GM23338 (cell line): ENCODE measurements around the gene SAP130. TPM values are rescaled to one million over a fixed set of nuclear protein-coding genes. Genes with fewer than 3 reads are reported as not detected.

Experiments used
- ATAC-seq: fragments of 200-7000 bp; cut with Tn5 transposase; 3 replicates; pipeline ENCODE4 v1.9.1; 2020
- DNase-seq: peaks from one replicate; pipeline ENCODE4 v3.0.0-alpha.2; 2015; ENCODE audit warnings: low spot score
- H2AFZ ChIP-seq: fragments of 200-600 bp; sonication (generic); 2 replicates; pipeline ENCODE4 v1.8.0; 2016; ENCODE audit warnings: antibody characterized with exemption, mild to moderate bottlenecking, moderate library complexity
- H3F3A ChIP-seq: fragments of 200-600 bp; sonication (generic); replicated peaks from 2 replicates; pipeline ENCODE4 v1.8.0; 2017; ENCODE audit warnings: antibody characterized with exemption, mixed run types, low read depth
- H3K27ac ChIP-seq: fragments of 200-600 bp; sonication (generic); 2 replicates; pipeline ENCODE4 v1.6.1; 2016; ENCODE audit warnings: low read depth
- H3K27me3 ChIP-seq: fragments of 200-600 bp; sonication (generic); 2 replicates; pipeline ENCODE4 v1.8.0; 2016; ENCODE audit warnings: mild to moderate bottlenecking, mixed run types, moderate library complexity; ENCODE audit not compliant: insufficient read depth
- H3K36me3 ChIP-seq: fragments of 200-600 bp; sonication (generic); 2 replicates; pipeline ENCODE4 v1.8.0; 2016; ENCODE audit warnings: mild to moderate bottlenecking; ENCODE audit not compliant: insufficient read depth
- H3K4me1 ChIP-seq: fragments of 200-600 bp; sonication (generic); 2 replicates; pipeline ENCODE4 v1.8.0; 2016; ENCODE audit warnings: mild to moderate bottlenecking, moderate library complexity; ENCODE audit not compliant: insufficient read depth
- H3K4me2 ChIP-seq: fragments of 200-600 bp; sonication (generic); 2 replicates; pipeline ENCODE4 v1.7.1; 2017; ENCODE audit warnings: mixed run types
- H3K4me3 ChIP-seq: fragments of 200-600 bp; sonication (generic); 2 replicates; pipeline ENCODE4 v1.6.1; 2016; ENCODE audit warnings: mixed run types
- H3K79me2 ChIP-seq: fragments of 200-600 bp; sonication (generic); replicated peaks from 2 replicates; pipeline ENCODE4 v1.8.0; 2017; ENCODE audit warnings: mild to moderate bottlenecking; ENCODE audit not compliant: insufficient read depth
- H3K9me2 ChIP-seq: fragments of 200-600 bp; sonication (generic); 2 replicates; pipeline ENCODE4 v1.8.0; 2017; ENCODE audit not compliant: insufficient read depth
- H4K20me1 ChIP-seq: fragments of 200-600 bp; sonication (generic); replicated peaks from 2 replicates; pipeline ENCODE4 v1.8.0; 2017; ENCODE audit warnings: mild to moderate bottlenecking; ENCODE audit not compliant: insufficient read depth
- H3K27ac Mint-ChIP-seq: 2 replicates; pipeline ENCODE4 v1.8.0; 2020; ENCODE audit warnings: inconsistent platforms, mild to moderate bottlenecking, moderate library complexity, mixed read lengths
- H3K27me3 Mint-ChIP-seq: 3 replicates; pipeline ENCODE4 v1.8.0; 2022; ENCODE audit warnings: low read depth, mild to moderate bottlenecking, moderate library complexity, mixed read lengths, inconsistent platforms; ENCODE audit not compliant: insufficient read depth, poor library complexity
- H3K36me3 Mint-ChIP-seq: 3 replicates; pipeline ENCODE4 v1.8.0; 2021; ENCODE audit warnings: low read depth, mild to moderate bottlenecking, inconsistent platforms, moderate library complexity, mixed read lengths
- H3K4me1 Mint-ChIP-seq: 3 replicates; pipeline ENCODE4 v1.8.0; 2020; ENCODE audit warnings: mild to moderate bottlenecking, inconsistent platforms, mixed read lengths
- H3K4me3 Mint-ChIP-seq: 3 replicates; pipeline ENCODE4 v1.8.0; 2021; ENCODE audit warnings: moderate library complexity, mild to moderate bottlenecking, inconsistent platforms, mixed read lengths
- H3K9me3 Mint-ChIP-seq: 3 replicates; pipeline ENCODE4 v1.8.0; 2020; ENCODE audit warnings: moderate library complexity, mild to moderate bottlenecking, inconsistent platforms, mixed read lengths
- CREB1 ChIP-seq: fragments of 250-450 bp; sonication (Bioruptor Pico); IDR thresholded peaks from 2 replicates; pipeline ENCODE4 v1.5.0; 2020; ENCODE audit warnings: low read depth, mild to moderate bottlenecking, moderate library complexity
- EZH2 ChIP-seq: fragments of 200-600 bp; sonication (generic); IDR thresholded peaks from one replicate; pipeline ENCODE4 v1.8.0; 2017; ENCODE audit warnings: antibody characterized with exemption, mild to moderate bottlenecking, low read depth; ENCODE audit not compliant: unreplicated experiment
- EZH2phosphoT487 ChIP-seq: fragments of 200-600 bp; sonication (generic); IDR thresholded peaks from one replicate; pipeline ENCODE4 v1.8.1; 2018; ENCODE audit warnings: antibody characterized with exemption; ENCODE audit not compliant: unreplicated experiment
- JUNB ChIP-seq: IDR thresholded peaks from one replicate; pipeline ENCODE4 v1.6.1; 2016; ENCODE audit warnings: antibody characterized with exemption; ENCODE audit not compliant: unreplicated experiment
- NANOG ChIP-seq: IDR thresholded peaks from 2 replicates; pipeline ENCODE4 v1.6.1; 2016; ENCODE audit warnings: antibody characterized with exemption, borderline replicate concordance
- POLR2AphosphoS5 ChIP-seq: IDR thresholded peaks from 2 replicates; pipeline ENCODE4 v1.6.1; 2016; ENCODE audit warnings: antibody characterized with exemption, low read depth
- STAT1 ChIP-seq: IDR thresholded peaks from one replicate; pipeline ENCODE4 v1.6.1; 2016; ENCODE audit warnings: antibody characterized with exemption; ENCODE audit not compliant: unreplicated experiment
- ZNF114 ChIP-seq: fragments of 250-450 bp; sonication (Bioruptor Pico); IDR thresholded peaks from 2 replicates; pipeline ENCODE4 v1.5.0; 2020; ENCODE audit warnings: mild to moderate bottlenecking, moderate library complexity
- ZNF331 ChIP-seq: fragments of 250-450 bp; sonication (Bioruptor Pico); IDR thresholded peaks from 2 replicates; pipeline ENCODE4 v1.5.0; 2020; ENCODE audit warnings: low read depth, mild to moderate bottlenecking, moderate library complexity
- polyA plus RNA-seq: library from polyadenylated mRNA; unstranded; fragments of >200 nt; fragmentation: Nextera tagmentation; extraction: Ambion mirVana; gene quantifications from 2 replicates; pipeline ENCODE4 v1.2.1, GENCODE V29; 2016
- total RNA-seq: library from RNA; depleted of rRNA; stranded (reverse); fragments of >200 nt; shearing (Covaris generic); gene quantifications from 2 replicates; pipeline ENCODE4 v1.2.3, GENCODE V29; 2014
- TF ChIP-seq, protein P1 (sequence below): IDR thresholded peaks from one replicate; pipeline ENCODE4 v1.6.1; 2018; ENCODE audit warnings: antibody characterized with exemption; ENCODE audit not compliant: unreplicated experiment
- TF ChIP-seq, protein P2 (sequence below): IDR thresholded peaks from 2 replicates; pipeline ENCODE4 v1.6.1; 2016; ENCODE audit warnings: antibody characterized with exemption
- TF ChIP-seq, protein P3 (sequence below): fragments of 250-450 bp; sonication (Bioruptor Pico); IDR thresholded peaks from 2 replicates; pipeline ENCODE4 v1.5.0; 2020; ENCODE audit warnings: mild to moderate bottlenecking, moderate library complexity
- TF ChIP-seq, protein P4 (sequence below), 2 experiments: fragments of 200-600 bp in 1 of 2; sonication (generic) in 1 of 2; conservative IDR thresholded peaks; 2 replicates each; pipeline versions ENCODE4 v1.5.1 to v1.6.1; 2016 to 2017; ENCODE audit warnings: antibody characterized with exemption in 2 of 2, low read depth in 2 of 2, mild to moderate bottlenecking in 2 of 2, moderate library complexity in 1 of 2

SAP130 gene
- total and polyA plus RNA-seq, 2 experiments from 2014 or later = 19.5 to 35.1 TPM

DNA sequence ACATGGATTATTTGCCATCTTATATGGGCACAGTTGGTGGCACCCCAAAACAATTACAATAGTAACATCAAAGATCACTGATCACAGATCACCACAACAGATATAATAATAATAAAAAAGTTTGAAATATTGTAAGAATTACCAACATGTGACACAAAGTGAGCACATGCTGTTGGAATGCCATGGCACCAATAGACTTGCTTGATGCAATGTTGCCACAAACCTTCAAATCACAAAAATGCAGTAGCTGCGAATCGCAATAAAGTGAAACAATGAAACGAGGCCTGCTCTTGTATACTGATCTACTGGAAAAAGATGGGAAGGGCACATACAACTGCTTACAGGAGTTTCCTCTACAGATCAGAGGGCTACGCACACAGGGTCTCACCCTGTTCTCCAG lies 109.9 kb downstream of the SAP130 start:
- H3K27ac Mint-ChIP-seq = no peak overlapping the region
- Histone ChIP-seq H3K4me3 (no peak overlapping the region), H3K36me3 (no peaks in the 10 kb centered on the region; the same call in 1 of the 2 replicates), H3K4me1 (no peaks in the 10 kb centered on the region), H3F3A (no peaks in the 10 kb centered on the region), H3K4me2 (no peak overlapping the region), H3K27ac (no peak overlapping the region), H3K9me2 (no peaks in the 10 kb centered on the region), H3K79me2 (no peaks in the 10 kb centered on the region), H2AFZ (no peak overlapping the region), H3K27me3 (no peaks in the 10 kb centered on the region), H4K20me1 (no peaks in the 10 kb centered on the region)
- no peak for ATAC-seq
- no peaks in the 10 kb centered on the region for H3K36me3 Mint-ChIP-seq
- H3K27me3 Mint-ChIP-seq = peaks cover 9% of the 10 kb centered on the region
- H3K4me1 Mint-ChIP-seq = no peaks in the 10 kb centered on the region
- TF ChIP-seq, protein P1, sequence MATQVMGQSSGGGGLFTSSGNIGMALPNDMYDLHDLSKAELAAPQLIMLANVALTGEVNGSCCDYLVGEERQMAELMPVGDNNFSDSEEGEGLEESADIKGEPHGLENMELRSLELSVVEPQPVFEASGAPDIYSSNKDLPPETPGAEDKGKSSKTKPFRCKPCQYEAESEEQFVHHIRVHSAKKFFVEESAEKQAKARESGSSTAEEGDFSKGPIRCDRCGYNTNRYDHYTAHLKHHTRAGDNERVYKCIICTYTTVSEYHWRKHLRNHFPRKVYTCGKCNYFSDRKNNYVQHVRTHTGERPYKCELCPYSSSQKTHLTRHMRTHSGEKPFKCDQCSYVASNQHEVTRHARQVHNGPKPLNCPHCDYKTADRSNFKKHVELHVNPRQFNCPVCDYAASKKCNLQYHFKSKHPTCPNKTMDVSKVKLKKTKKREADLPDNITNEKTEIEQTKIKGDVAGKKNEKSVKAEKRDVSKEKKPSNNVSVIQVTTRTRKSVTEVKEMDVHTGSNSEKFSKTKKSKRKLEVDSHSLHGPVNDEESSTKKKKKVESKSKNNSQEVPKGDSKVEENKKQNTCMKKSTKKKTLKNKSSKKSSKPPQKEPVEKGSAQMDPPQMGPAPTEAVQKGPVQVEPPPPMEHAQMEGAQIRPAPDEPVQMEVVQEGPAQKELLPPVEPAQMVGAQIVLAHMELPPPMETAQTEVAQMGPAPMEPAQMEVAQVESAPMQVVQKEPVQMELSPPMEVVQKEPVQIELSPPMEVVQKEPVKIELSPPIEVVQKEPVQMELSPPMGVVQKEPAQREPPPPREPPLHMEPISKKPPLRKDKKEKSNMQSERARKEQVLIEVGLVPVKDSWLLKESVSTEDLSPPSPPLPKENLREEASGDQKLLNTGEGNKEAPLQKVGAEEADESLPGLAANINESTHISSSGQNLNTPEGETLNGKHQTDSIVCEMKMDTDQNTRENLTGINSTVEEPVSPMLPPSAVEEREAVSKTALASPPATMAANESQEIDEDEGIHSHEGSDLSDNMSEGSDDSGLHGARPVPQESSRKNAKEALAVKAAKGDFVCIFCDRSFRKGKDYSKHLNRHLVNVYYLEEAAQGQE = no peak
- TF ChIP-seq NANOG = no peak
- TF ChIP-seq, protein P2, sequence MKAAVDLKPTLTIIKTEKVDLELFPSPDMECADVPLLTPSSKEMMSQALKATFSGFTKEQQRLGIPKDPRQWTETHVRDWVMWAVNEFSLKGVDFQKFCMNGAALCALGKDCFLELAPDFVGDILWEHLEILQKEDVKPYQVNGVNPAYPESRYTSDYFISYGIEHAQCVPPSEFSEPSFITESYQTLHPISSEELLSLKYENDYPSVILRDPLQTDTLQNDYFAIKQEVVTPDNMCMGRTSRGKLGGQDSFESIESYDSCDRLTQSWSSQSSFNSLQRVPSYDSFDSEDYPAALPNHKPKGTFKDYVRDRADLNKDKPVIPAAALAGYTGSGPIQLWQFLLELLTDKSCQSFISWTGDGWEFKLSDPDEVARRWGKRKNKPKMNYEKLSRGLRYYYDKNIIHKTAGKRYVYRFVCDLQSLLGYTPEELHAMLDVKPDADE = no peak
- no peak for TF ChIP-seq EZH2
- TF ChIP-seq, protein P3, sequence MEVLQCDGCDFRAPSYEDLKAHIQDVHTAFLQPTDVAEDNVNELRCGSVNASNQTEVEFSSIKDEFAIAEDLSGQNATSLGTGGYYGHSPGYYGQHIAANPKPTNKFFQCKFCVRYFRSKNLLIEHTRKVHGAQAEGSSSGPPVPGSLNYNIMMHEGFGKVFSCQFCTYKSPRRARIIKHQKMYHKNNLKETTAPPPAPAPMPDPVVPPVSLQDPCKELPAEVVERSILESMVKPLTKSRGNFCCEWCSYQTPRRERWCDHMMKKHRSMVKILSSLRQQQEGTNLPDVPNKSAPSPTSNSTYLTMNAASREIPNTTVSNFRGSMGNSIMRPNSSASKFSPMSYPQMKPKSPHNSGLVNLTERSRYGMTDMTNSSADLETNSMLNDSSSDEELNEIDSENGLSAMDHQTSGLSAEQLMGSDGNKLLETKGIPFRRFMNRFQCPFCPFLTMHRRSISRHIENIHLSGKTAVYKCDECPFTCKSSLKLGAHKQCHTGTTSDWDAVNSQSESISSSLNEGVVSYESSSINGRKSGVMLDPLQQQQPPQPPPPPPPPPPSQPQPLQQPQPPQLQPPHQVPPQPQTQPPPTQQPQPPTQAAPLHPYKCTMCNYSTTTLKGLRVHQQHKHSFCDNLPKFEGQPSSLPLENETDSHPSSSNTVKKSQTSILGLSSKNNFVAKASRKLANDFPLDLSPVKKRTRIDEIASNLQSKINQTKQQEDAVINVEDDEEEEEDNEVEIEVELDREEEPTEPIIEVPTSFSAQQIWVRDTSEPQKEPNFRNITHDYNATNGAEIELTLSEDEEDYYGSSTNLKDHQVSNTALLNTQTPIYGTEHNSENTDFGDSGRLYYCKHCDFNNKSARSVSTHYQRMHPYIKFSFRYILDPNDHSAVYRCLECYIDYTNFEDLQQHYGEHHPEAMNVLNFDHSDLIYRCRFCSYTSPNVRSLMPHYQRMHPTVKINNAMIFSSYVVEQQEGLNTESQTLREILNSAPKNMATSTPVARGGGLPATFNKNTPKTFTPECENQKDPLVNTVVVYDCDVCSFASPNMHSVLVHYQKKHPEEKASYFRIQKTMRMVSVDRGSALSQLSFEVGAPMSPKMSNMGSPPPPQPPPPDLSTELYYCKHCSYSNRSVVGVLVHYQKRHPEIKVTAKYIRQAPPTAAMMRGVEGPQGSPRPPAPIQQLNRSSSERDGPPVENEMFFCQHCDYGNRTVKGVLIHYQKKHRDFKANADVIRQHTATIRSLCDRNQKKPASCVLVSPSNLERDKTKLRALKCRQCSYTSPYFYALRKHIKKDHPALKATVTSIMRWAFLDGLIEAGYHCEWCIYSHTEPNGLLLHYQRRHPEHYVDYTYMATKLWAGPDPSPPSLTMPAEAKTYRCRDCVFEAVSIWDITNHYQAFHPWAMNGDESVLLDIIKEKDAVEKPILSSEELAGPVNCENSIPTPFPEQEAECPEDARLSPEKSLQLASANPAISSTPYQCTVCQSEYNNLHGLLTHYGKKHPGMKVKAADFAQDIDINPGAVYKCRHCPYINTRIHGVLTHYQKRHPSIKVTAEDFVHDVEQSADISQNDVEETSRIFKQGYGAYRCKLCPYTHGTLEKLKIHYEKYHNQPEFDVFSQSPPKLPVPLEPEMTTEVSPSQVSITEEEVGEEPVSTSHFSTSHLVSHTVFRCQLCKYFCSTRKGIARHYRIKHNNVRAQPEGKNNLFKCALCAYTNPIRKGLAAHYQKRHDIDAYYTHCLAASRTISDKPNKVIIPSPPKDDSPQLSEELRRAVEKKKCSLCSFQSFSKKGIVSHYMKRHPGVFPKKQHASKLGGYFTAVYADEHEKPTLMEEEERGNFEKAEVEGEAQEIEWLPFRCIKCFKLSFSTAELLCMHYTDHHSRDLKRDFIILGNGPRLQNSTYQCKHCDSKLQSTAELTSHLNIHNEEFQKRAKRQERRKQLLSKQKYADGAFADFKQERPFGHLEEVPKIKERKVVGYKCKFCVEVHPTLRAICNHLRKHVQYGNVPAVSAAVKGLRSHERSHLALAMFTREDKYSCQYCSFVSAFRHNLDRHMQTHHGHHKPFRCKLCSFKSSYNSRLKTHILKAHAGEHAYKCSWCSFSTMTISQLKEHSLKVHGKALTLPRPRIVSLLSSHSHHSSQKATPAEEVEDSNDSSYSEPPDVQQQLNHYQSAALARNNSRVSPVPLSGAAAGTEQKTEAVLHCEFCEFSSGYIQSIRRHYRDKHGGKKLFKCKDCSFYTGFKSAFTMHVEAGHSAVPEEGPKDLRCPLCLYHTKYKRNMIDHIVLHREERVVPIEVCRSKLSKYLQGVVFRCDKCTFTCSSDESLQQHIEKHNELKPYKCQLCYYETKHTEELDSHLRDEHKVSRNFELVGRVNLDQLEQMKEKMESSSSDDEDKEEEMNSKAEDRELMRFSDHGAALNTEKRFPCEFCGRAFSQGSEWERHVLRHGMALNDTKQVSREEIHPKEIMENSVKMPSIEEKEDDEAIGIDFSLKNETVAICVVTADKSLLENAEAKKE (CRISPR knock-in tag) = no peak
- TF ChIP-seq, protein P4, sequence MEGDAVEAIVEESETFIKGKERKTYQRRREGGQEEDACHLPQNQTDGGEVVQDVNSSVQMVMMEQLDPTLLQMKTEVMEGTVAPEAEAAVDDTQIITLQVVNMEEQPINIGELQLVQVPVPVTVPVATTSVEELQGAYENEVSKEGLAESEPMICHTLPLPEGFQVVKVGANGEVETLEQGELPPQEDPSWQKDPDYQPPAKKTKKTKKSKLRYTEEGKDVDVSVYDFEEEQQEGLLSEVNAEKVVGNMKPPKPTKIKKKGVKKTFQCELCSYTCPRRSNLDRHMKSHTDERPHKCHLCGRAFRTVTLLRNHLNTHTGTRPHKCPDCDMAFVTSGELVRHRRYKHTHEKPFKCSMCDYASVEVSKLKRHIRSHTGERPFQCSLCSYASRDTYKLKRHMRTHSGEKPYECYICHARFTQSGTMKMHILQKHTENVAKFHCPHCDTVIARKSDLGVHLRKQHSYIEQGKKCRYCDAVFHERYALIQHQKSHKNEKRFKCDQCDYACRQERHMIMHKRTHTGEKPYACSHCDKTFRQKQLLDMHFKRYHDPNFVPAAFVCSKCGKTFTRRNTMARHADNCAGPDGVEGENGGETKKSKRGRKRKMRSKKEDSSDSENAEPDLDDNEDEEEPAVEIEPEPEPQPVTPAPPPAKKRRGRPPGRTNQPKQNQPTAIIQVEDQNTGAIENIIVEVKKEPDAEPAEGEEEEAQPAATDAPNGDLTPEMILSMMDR (conservative IDR thresholded peaks at IDR 0.05; ENCODE audit: low read depth in 2 of 2) = no peak
- TF ChIP-seq POLR2AphosphoS5 = no peak
- no peak for TF ChIP-seq CREB1 (CRISPR knock-in tag)
- TF ChIP-seq JUNB = no peak
- no peak for TF ChIP-seq ZNF114
- TF ChIP-seq EZH2phosphoT487 = no peak
- TF ChIP-seq ZNF331 = no peak
- no peak for TF ChIP-seq STAT1
- H3K9me3 Mint-ChIP-seq = no peaks in the 10 kb centered on the region; the same call in 2 of the 3 replicates
- DNase-seq = no peak
- H3K4me3 Mint-ChIP-seq = no peak overlapping the region
